IMR-90 (cell line): ENCODE measurements around the gene PADI1. TPM values are rescaled to one million over a fixed set of nuclear protein-coding genes. Genes with fewer than 3 reads are reported as not detected.

Experiments
- ATAC-seq: fragments of 200-7000 bp; cut with Tn5 transposase; 2 replicates; pipeline ENCODE4 v1.9.1; 2020; ENCODE audit warnings: low read depth, mild to moderate bottlenecking, moderate library complexity
- BruUV-seq: library from RNA; stranded (reverse); fragments of 400-500 nt; replicated peaks from 2 replicates; lab custom pipeline; 2021; lab: Mats Ljungman, UMichigan
- CTCF ChIA-PET: fragments of 300-600 bp; formaldehyde crosslinking; extraction: SDS; loops from one replicate; lab custom pipeline; 2021; ENCODE audit warnings: antibody characterized with exemption; lab: Yijun Ruan, JAX
- POLR2A ChIA-PET: fragments of 300-600 bp; sonication (Branson Sonifier 250); formaldehyde crosslinking; loops from one replicate; lab custom pipeline; 2022; ENCODE audit warnings: antibody characterized with exemption; ENCODE audit not compliant: unreplicated experiment; lab: Charles Lee
- DNase-seq: peaks from one replicate; pipeline ENCODE4 v3.0.0; 2013
- H2AFZ ChIP-seq: replicated peaks from 2 replicates; pipeline ENCODE3; 2013; ENCODE audit warnings: low read length, mild to moderate bottlenecking; ENCODE audit not compliant: poor library complexity
- H2AK5ac ChIP-seq: 2 replicates; pipeline ENCODE4 v1.6.1; 2013; ENCODE audit warnings: low read depth, low read length, inconsistent platforms
- H2AK9ac ChIP-seq: replicated peaks from 2 replicates; pipeline ENCODE3; 2013; ENCODE audit warnings: mild to moderate bottlenecking, low read depth, low read length, moderate library complexity; ENCODE audit not compliant: poor library complexity
- H2BK120ac ChIP-seq: 2 replicates; pipeline ENCODE4 v1.6.1; 2013; ENCODE audit warnings: low read depth, low read length, inconsistent platforms
- H2BK15ac ChIP-seq: 3 replicates; pipeline ENCODE4 v1.6.1; 2013; ENCODE audit warnings: low read depth, low read length, inconsistent platforms
- H2BK20ac ChIP-seq: 2 replicates; pipeline ENCODE4 v1.6.1; 2013; ENCODE audit warnings: low read depth, mild to moderate bottlenecking, inconsistent platforms, low read length, moderate library complexity
- H2BK5ac ChIP-seq: 2 replicates; pipeline ENCODE4 v1.6.1; 2013; ENCODE audit warnings: mild to moderate bottlenecking, low read depth, low read length, inconsistent platforms; ENCODE audit not compliant: poor library complexity, severe bottlenecking
- H3K14ac ChIP-seq: replicated peaks from 2 replicates; pipeline ENCODE4 v1.6.1; 2013; ENCODE audit warnings: low read depth, low read length, inconsistent platforms
- H3K18ac ChIP-seq: 2 replicates; pipeline ENCODE4 v1.6.1; 2013; ENCODE audit warnings: low read depth, low read length, control low read depth
- H3K23ac ChIP-seq: 2 replicates; pipeline ENCODE4 v1.6.1; 2013; ENCODE audit warnings: low read depth, low read length, inconsistent platforms
- H3K27ac ChIP-seq: 2 replicates; pipeline ENCODE4 v1.5.1; 2013; ENCODE audit warnings: mild to moderate bottlenecking, control low read depth, low read length; ENCODE audit not compliant: insufficient read depth
- H3K27me3 ChIP-seq: 2 replicates; pipeline ENCODE4 v1.6.1; 2013; ENCODE audit warnings: low read length; ENCODE audit not compliant: control insufficient read depth, insufficient read depth
- H3K36me3 ChIP-seq: 2 replicates; pipeline ENCODE4 v1.6.1; 2013; ENCODE audit warnings: low read length, mixed read lengths; ENCODE audit not compliant: control insufficient read depth, insufficient read depth
- H3K4ac ChIP-seq: 2 replicates; pipeline ENCODE4 v1.6.1; 2013; ENCODE audit warnings: low read depth, low read length, inconsistent platforms
- H3K4me1 ChIP-seq: 2 replicates; pipeline ENCODE4 v1.6.1; 2013; ENCODE audit warnings: low read length, mixed read lengths; ENCODE audit not compliant: control insufficient read depth, insufficient read depth
- H3K4me2 ChIP-seq: 2 replicates; pipeline ENCODE4 v1.6.1; 2013; ENCODE audit warnings: low read depth, mild to moderate bottlenecking, control low read depth, low read length, moderate library complexity
- H3K4me3 ChIP-seq: 2 replicates; pipeline ENCODE4 v1.5.1; 2013; ENCODE audit warnings: low read depth, mild to moderate bottlenecking, control low read depth, low read length, moderate library complexity; ENCODE audit not compliant: insufficient read depth
- H3K56ac ChIP-seq: 2 replicates; pipeline ENCODE4 v1.6.1; 2013; ENCODE audit warnings: low read length, inconsistent platforms; ENCODE audit not compliant: insufficient read depth; ENCODE audit errors: extremely low read depth
- H3K79me1 ChIP-seq, 2 experiments: 2 replicates each; pipeline ENCODE4 v1.6.1; 2013; ENCODE audit warnings: low read length in 2 of 2, inconsistent platforms in 1 of 2, low read depth in 1 of 2
- H3K9ac ChIP-seq: 2 replicates; pipeline ENCODE4 v1.6.1; 2013; ENCODE audit warnings: low read depth, low read length, control low read depth
- H3K9me1 ChIP-seq: 2 replicates; pipeline ENCODE4 v1.6.1; 2013; ENCODE audit warnings: low read length, inconsistent platforms; ENCODE audit not compliant: insufficient read depth
- H3K9me3 ChIP-seq: 2 replicates; pipeline ENCODE4 v1.6.1; 2013; ENCODE audit warnings: low read length; ENCODE audit not compliant: control insufficient read depth, insufficient read depth
- H4K20me1 ChIP-seq: 2 replicates; pipeline ENCODE4 v1.6.1; 2013; ENCODE audit warnings: low read length, inconsistent platforms; ENCODE audit not compliant: insufficient read depth
- H4K5ac ChIP-seq: 2 replicates; pipeline ENCODE4 v1.6.1; 2013; ENCODE audit warnings: mild to moderate bottlenecking, low read depth, low read length, control low read depth
- H4K8ac ChIP-seq, 2 experiments: 2 replicates each; pipeline ENCODE4 v1.6.1; 2013; ENCODE audit warnings: low read depth in 2 of 2, low read length in 2 of 2, control low read depth in 1 of 2, inconsistent platforms in 1 of 2
- H4K91ac ChIP-seq: 2 replicates; pipeline ENCODE4 v1.6.1; 2013; ENCODE audit warnings: low read depth, low read length, inconsistent platforms; ENCODE audit not compliant: insufficient read depth
- MAFK ChIP-seq: IDR thresholded peaks from 2 replicates; pipeline ENCODE4 v1.6.1; 2012; ENCODE audit warnings: low read depth, low read length, improper control_type of control experiment
- MAZ ChIP-seq: IDR thresholded peaks from 2 replicates; pipeline ENCODE4 v1.6.1; 2012; ENCODE audit warnings: low read depth, mild to moderate bottlenecking, low read length, improper control_type of control experiment, moderate library complexity, borderline replicate concordance
- NFE2L2 ChIP-seq: fragments of 150-350 bp; IDR thresholded peaks from 2 replicates; pipeline ENCODE4 v1.6.1; 2016; ENCODE audit warnings: low read depth, mild to moderate bottlenecking, low read length
- POLR2A ChIP-seq: IDR thresholded peaks from 2 replicates; pipeline ENCODE4 v1.6.1; 2012; ENCODE audit warnings: mild to moderate bottlenecking, low read depth, low read length
- RAD21 ChIP-seq: IDR thresholded peaks from 2 replicates; pipeline ENCODE4 v1.6.1; 2012; ENCODE audit warnings: low read length, improper control_type of control experiment
- WGBS, 2 experiments: methylation state at CpG; one replicate each; pipeline versions ENCODE4 v1.1.5 to v1.1.7; 2013; ENCODE audit warnings: missing lambda C conversion rate in 2 of 2; ENCODE audit not compliant: insufficient read length in 1 of 2; ENCODE audit errors: extremely low coverage in 2 of 2; 5-methylcytosine and 5-hydroxymethylcytosine counted together
- dilution Hi-C: fragments of 300-500 bp; cut with HindIII; formaldehyde crosslinking; loops from one replicate; pipeline ENCODE4 v1.14.3; 2018; ENCODE audit warnings: low sequenced_read_pairs; ENCODE audit not compliant: unreplicated experiment
- in situ Hi-C: fragments of 300-500 bp; cut with MboI; formaldehyde crosslinking; loops from 3 replicates; pipeline ENCODE4 v1.14.3; 2019; ENCODE audit warnings: low sequenced_read_pairs, inconsistent platforms, mixed read lengths
- intact Hi-C: fragments of 100-400 bp; cut with micrococcal nuclease; formaldehyde crosslinking; loops from 2 replicates; pipeline ENCODE4 v1.10.0; 2022
- polyA plus RNA-seq, 3 experiments: library from polyadenylated mRNA; depleted of rRNA; stranded (reverse); fragments of >200 nt; gene quantifications; 2 replicates each; pipeline ENCODE4 v1.2.3, GENCODE V29; 2012; ENCODE audit warnings: low replicate concordance in 1 of 3
- total RNA-seq: library from RNA; depleted of rRNA; stranded (reverse); fragments of >200 nt; gene quantifications from 2 replicates; pipeline ENCODE4 v1.2.3, GENCODE V29; 2012

Gene PADI1
- total and polyA plus RNA-seq, 2 of the 4 experiments (the other 2 are of a cell fraction), result 0.17 TPM; not detected in 1

- in situ Hi-C loops, result no loop called here
- no peak overlapping the region for H3K14ac ChIP-seq
- no peak overlapping the region for H2BK5ac ChIP-seq
- H3K4me3 ChIP-seq, result no peak overlapping the region
- ChIA-PET CTCF (no interaction called here), POLR2A (no interaction called here)
- H3K4me2 ChIP-seq, result no peak overlapping the region
- dilution Hi-C loops, result no loop called here
- H2BK120ac ChIP-seq, result no peak overlapping the region
- no peak overlapping the region for H4K91ac ChIP-seq
- no peak overlapping the region for H2AK5ac ChIP-seq
- H3K79me1 ChIP-seq, result no peaks in the 10 kb centered on the region
- no peak for TF ChIP-seq POLR2A
- no peak for TF ChIP-seq NFE2L2
- TF ChIP-seq RAD21, result no peak
- no peak for TF ChIP-seq MAZ
- TF ChIP-seq MAFK, result no peak
- H3K9ac ChIP-seq, result no peak overlapping the region
- H3K56ac ChIP-seq, result no peak overlapping the region
- no peak overlapping the region for H4K5ac ChIP-seq
- peaks cover 5% of the 10 kb centered on the region for H3K4me1 ChIP-seq
- no peak overlapping the region for H2AK9ac ChIP-seq
- no TSS peak for BruUV-seq
- DNase-seq (no peak), ATAC-seq (no peak)
- H3K4ac ChIP-seq, result no peak overlapping the region
- H2BK20ac ChIP-seq, result no peak overlapping the region
- H3K9me1 ChIP-seq, result peaks cover 9% of the 10 kb centered on the region
- H3K36me3 ChIP-seq, result no peaks in the 10 kb centered on the region
- no peak overlapping the region for H4K8ac ChIP-seq
- no peak overlapping the region for H3K27ac ChIP-seq
- no peak overlapping the region for H3K23ac ChIP-seq
- H3K18ac ChIP-seq, result no peak overlapping the region
- no peaks in the 10 kb centered on the region for H4K20me1 ChIP-seq
- intact Hi-C loops, result no loop called here
- H3K9me3 ChIP-seq, result no peaks in the 10 kb centered on the region
- H3K27me3 ChIP-seq, result no peaks in the 10 kb centered on the region; the same call in 1 of the 2 replicates
- H2BK15ac ChIP-seq, result no peak overlapping the region
- peak overlapping the region; percentile 48 for H2AFZ ChIP-seq
- WGBS, 2 experiments, result 85% methylated on average over 4 of the region's 7 CpGs; no CpG with 5 or more reads in 1 of the 2 experiments
These were observed 42.0 kb upstream of the PADI1 start for GRCh38 chr1:17162941-17163340.
